Type B pancreatic cell (in vitro differentiated cells): ENCODE data around the gene AURKAIP1. TPM values are rescaled to one million over a fixed set of nuclear protein-coding genes. Genes with fewer than 3 reads are reported as not detected.

ENCODE experiments used
- DNase-seq: peaks from one replicate; pipeline ENCODE4 v3.0.0; 2021; ENCODE audit warnings: mixed read lengths; ENCODE audit not compliant: unreplicated experiment; ENCODE audit errors: extremely low spot score
- H3K27ac Mint-ChIP-seq: 2 replicates; pipeline ENCODE4 v1.8.0; 2021; ENCODE audit warnings: mild to moderate bottlenecking, mixed read lengths
- H3K27me3 Mint-ChIP-seq: 2 replicates; pipeline ENCODE4 v1.8.0; 2021; ENCODE audit warnings: mixed read lengths
- H3K36me3 Mint-ChIP-seq: 2 replicates; pipeline ENCODE4 v1.8.0; 2021; ENCODE audit warnings: mixed read lengths
- H3K4me1 Mint-ChIP-seq: one replicate; pipeline ENCODE4 v1.8.0; 2021; ENCODE audit warnings: mixed read lengths; ENCODE audit not compliant: unreplicated experiment
- H3K4me3 Mint-ChIP-seq: 2 replicates; pipeline ENCODE4 v1.8.0; 2021; ENCODE audit warnings: mild to moderate bottlenecking, mixed read lengths
- H3K9me3 Mint-ChIP-seq: 2 replicates; pipeline ENCODE4 v1.8.0; 2021; ENCODE audit warnings: mixed read lengths
- long read RNA-seq: library from polyadenylated mRNA; unstranded; transcript quantifications from one replicate; pipeline ENCODE4 v2.0.0, GENCODE V29; 2020
- total RNA-seq: library from RNA; stranded (reverse); gene quantifications from 2 replicates; pipeline ENCODE4 v1.2.1, GENCODE V29; 2021; ENCODE audit warnings: low replicate concordance
- TF ChIP-seq, protein P1 (sequence below): fragments of 200-600 bp; sonication (generic); conservative IDR thresholded peaks from 2 replicates; pipeline ENCODE4 v1.5.0; 2021; ENCODE audit warnings: antibody characterized with exemption, mild to moderate bottlenecking

The AURKAIP1 gene
- 122 and 143 TPM in 2 replicates for total RNA-seq
- long read RNA-seq, transcript AURKAIP1-202 (4 exons, 1,047 nt), result major isoform, 18 of 19 reads
- long read RNA-seq, partial matches to known transcripts, result 0 of 19 reads
- long read RNA-seq, other reads (novel, unspliced or antisense), result 0 of 19 reads

GRCh38 chr1:1374929-1375662 lies at the start of gene AURKAIP1:
Gene AURKAIP1 (minus strand): TSS chr1:1375207. CDS start chr1:1374756, 451 bp downstream.
- peak within 1 kb of the TSS; percentile 97 for H3K27ac Mint-ChIP-seq
- TF ChIP-seq, protein P1, sequence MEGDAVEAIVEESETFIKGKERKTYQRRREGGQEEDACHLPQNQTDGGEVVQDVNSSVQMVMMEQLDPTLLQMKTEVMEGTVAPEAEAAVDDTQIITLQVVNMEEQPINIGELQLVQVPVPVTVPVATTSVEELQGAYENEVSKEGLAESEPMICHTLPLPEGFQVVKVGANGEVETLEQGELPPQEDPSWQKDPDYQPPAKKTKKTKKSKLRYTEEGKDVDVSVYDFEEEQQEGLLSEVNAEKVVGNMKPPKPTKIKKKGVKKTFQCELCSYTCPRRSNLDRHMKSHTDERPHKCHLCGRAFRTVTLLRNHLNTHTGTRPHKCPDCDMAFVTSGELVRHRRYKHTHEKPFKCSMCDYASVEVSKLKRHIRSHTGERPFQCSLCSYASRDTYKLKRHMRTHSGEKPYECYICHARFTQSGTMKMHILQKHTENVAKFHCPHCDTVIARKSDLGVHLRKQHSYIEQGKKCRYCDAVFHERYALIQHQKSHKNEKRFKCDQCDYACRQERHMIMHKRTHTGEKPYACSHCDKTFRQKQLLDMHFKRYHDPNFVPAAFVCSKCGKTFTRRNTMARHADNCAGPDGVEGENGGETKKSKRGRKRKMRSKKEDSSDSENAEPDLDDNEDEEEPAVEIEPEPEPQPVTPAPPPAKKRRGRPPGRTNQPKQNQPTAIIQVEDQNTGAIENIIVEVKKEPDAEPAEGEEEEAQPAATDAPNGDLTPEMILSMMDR, result peak; percentile 53
- DNase-seq, result peak; percentile 98
- H3K9me3 Mint-ChIP-seq, result no peaks in the 10 kb centered on the region
- peak within 1 kb of the TSS; percentile 97 for H3K4me3 Mint-ChIP-seq
- H3K36me3 Mint-ChIP-seq, result peaks cover 4% of the 10 kb centered on the region
- H3K4me1 Mint-ChIP-seq, result peaks cover 4% of the 10 kb centered on the region
- H3K27me3 Mint-ChIP-seq, result peaks cover 3% of the 10 kb centered on the region

DNA sequence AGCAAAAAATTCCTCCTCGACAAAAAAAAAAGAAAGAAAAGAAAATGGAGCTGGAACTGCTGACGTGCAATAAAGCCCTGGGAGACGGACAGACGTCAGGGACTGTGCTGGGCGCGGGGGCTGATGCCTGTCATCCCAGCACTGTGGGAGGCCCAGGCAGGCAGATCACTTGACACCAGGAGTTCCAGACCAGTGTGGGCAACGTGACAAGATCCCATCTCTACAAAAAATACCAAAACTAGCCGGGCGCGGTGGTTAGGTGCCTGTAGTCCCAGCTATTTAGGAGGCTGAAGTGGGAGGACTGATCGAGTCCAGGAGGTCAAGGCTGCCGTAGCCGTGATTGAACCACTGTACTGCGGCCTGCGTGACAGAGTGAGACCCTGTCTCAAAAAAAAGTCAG lies 49.7 kb upstream of the AURKAIP1 start:
- no peaks in the 10 kb centered on the region for H3K36me3 Mint-ChIP-seq
- peaks cover 12% of the 10 kb centered on the region for H3K4me1 Mint-ChIP-seq
- no peaks in the 10 kb centered on the region for H3K27me3 Mint-ChIP-seq
- peak overlapping the region; percentile 41 for H3K27ac Mint-ChIP-seq
- TF ChIP-seq, protein P1, result no peak
- peak overlapping the region; percentile 17 for H3K4me3 Mint-ChIP-seq
- DNase-seq, result no peak
- H3K9me3 Mint-ChIP-seq, result no peaks in the 10 kb centered on the region

DNA sequence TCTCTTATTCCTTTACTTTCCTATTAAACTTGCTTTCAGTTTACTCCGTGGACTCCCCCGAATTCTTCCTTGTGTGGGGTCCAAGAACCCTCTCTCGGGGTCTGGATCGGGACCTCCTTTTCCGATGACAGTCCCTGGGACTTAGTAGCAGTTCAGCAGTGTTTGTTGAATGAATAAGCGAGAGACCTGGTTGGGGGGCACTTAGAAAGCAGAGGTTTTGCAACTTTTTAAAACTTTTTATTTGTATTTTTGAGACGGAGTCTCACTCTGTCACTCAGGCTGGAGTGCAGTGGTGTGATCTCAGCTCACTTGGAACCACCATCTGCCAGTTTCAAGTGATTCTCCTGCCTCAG lies 48.2 kb upstream of the AURKAIP1 start:
- H3K36me3 Mint-ChIP-seq, result no peaks in the 10 kb centered on the region

DNA sequence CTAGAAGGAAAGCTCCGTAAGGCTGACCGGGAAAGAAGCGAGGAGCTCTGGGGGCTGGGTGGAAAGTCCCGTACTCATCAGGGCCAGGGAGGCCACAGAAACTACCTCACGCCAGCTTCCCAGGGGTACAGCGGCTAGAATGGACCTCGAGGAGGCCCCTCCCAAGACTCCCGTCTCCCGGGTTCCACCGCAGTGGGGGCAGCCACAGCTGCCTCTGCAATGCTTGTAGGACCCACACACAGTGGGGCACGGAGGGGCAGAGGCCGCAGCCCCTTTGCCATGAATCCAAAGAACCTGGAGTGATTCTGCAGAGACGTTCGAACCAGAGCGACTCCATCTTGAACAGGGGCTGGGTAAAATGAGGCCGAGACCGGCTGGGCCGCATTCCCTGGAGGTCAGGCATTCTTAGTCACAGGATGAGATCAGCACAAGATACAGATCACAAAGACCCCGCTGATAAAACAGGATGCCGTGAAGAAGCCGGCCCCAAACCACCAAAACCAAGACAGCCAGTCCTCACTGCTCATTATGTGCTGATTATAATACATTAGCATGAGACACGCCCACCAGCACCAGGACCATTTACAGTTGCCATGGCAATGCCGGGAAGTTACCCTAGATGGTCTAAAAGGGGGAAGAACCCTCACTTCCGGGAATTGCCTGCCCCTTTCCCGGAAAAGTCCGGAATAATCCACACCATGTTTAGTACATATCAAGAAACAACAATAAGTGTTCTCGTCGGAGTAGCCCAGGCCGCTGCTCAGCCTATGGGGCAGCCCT lies 47.6 kb upstream of the AURKAIP1 start:
- Mint-ChIP-seq H3K4me1 (peaks cover 20% of the 10 kb centered on the region), H3K36me3 (no peaks in the 10 kb centered on the region), H3K4me3 (peak overlapping the region; percentile 65), H3K27ac (peak overlapping the region; percentile 72), H3K9me3 (no peaks in the 10 kb centered on the region), H3K27me3 (no peaks in the 10 kb centered on the region)
- no peak for DNase-seq
- TF ChIP-seq, protein P1, result no peak

More for the DNA sequence above, 48.2 kb upstream of the AURKAIP1 start:
- Mint-ChIP-seq H3K27ac (peak overlapping the region; percentile 72), H3K9me3 (no peaks in the 10 kb centered on the region), H3K4me1 (peaks cover 15% of the 10 kb centered on the region), H3K4me3 (peak overlapping the region; percentile 65), H3K27me3 (no peaks in the 10 kb centered on the region)
- no peak for DNase-seq
- TF ChIP-seq, protein P1, result no peak

GRCh38 chr1:1421907-1422464 lies 47.0 kb upstream of the AURKAIP1 start:
- TF ChIP-seq, protein P1, result no peak
- Mint-ChIP-seq H3K9me3 (no peaks in the 10 kb centered on the region), H3K27me3 (no peaks in the 10 kb centered on the region), H3K4me3 (no peak overlapping the region), H3K36me3 (no peaks in the 10 kb centered on the region), H3K4me1 (peaks cover 22% of the 10 kb centered on the region), H3K27ac (peak overlapping the region; percentile 72)
- no peak for DNase-seq
